AML-193 (cell line): ENCODE measurements around the gene ZFAND3.
"Not testable (repeated sequence)": the region's sequence is repeated elsewhere in the genome, so short reads cannot be mapped to it uniquely, and the experiment has no call there.

Source experiments
- DNase-seq, 2 experiments: peaks; one replicate each; lab custom pipeline; 2025; lab: John Stamatoyannopoulos, UW

ZFAND3 gene

DNA sequence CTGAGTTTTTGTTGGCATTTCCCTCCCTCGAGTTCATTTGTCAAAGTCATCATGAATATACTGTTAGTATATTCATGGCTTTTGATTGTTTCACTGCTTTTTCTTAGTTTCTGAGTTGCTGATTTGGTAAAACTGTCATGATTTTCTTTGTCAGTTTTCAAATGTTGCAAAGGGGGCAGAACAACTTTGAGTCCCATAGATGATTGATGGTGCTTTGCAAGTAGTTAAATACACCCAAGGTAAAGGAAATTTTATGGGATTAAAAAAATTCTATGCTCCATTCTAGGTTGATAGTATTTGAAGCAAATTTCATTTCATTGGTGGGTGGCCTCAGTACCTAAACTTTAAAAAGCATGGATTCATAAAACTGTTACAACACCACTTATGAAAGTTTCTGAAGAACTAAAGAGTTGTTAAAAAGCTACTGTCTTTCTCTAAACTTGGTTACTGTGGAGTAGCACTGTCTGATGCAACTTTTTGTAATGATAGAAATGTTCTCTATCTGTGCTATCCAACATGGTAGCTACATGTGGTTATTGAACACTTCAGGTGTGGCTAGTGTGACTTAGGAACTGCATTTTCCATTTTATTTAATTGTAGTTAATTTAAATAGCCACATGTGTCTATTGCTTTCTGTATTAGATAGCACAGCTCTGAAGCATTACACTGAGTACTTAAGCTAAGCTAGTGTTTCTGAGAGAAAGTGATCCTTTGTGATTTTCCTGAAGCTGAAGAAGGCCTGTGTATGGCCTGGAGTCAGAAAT, 153.6 kb downstream of the ZFAND3 start:
- no peak for DNase-seq

DNA sequence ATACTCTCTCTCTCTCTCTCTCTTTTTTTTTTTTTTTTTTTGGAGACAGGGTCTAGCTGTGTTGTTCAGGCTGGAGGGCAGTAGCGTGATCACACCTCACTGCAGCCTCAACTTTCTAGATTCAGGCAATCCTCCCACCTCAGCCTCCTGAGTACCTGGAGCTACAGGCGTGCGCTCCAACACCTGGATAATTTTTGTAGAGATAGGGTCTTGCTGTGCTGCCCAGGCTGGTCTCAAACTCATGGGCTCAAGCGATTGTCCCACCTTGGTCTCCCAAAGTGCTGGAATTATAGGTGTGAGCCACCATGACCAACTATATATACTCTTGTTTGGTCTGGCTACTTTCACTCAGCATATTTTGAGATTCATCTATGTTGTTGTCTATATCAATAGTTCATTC, 154.9 kb downstream of the ZFAND3 start:
- DNase-seq = no peak

DNA sequence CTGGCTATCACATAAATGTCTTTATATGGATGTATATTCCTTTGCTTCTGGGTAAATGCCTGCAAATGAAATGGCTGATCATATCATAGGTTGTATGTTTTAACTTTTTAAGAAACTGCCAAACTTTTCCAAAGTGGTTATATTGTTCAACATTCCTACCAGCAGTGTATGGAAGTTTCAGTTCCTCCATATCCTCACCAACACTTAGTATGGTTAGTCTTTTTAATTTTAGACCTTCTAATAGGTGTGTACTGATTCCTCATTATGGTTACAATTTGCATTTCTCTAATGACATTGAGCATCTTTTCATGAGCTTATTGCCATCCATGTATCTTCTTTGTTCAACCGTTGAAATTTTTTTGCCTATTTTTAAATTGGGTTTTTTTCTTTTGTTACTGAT, 155.4 kb downstream of the ZFAND3 start:
- no peak for DNase-seq

DNA sequence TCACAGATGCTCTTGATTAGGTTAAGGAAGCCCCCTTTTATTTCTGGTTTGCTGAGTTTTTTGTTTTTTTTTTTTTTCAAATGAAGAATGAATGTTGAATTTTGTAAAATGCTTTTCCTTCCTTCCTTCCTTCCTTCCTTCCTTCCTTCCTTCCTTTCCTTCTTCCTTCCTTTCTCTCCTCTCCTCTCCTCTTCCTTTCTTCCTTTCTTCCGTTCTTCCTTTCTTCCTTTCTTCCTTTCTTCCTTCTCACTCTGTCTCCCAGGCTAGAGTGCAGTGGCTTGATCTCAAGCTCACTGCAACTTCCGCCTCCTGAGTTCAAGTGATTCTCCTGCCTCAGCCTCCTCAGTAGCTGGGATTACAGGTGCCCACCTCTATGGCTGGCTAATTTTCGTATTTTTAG, 158.2 kb downstream of the ZFAND3 start:
- no peak for DNase-seq

DNA sequence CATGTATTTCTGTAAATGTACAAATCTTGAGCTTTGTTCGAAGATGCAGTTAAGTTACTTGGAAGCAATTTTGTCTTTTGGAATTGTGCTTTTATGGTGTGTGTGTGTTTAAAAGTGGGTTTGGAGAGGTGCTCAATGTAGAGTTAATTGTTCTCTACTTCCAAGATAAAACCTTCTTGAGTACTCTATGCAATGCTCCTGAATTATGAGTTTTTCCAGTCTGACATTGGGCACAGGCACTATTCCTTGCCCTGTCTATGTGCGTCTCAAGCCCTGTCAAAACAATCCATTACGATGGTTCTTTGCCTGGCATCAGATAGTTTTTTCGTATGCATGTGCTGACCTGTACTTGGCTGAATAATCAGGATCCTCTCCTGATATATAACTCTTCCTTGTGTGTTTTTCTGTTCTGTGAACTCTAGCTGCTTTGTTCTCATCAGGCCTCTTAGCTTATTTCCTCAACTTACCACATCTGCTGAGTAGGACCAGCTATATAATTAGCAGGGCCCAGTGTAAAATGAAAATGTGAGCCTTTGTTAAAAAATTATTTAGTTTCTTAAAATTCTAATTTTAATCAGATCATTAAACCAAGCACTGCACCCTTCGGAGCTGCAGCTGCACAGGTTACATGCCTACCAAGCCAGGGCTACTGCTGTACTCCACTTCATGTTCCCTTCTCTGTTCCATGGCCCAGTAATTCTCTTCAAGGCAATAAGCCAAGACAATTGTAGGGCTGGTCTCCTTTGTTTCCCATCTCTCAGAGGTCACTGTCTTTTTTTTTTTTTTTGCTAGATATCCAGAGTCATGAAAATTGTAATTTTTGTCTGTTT, 160.1 kb downstream of the ZFAND3 start:
- DNase-seq = no peak

DNA sequence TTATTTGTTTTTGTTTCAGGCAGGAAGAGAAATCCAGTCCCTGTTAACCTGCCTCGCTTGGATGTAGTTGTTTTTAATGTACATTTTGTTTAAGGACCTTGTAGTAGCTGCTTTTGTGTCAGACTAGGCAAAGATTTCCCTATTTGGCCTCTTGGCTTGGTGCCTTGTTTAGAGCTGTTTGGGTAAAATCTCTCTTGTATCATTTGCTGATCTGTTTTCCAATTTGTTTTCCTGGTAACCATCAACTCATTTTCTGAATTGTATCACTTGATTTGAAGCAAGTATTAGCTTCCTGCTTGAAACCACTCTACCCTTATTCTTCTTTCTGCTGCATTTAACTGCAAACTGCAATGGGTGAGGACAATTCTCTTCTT, 160.7 kb downstream of the ZFAND3 start:
- no peak for DNase-seq

DNA sequence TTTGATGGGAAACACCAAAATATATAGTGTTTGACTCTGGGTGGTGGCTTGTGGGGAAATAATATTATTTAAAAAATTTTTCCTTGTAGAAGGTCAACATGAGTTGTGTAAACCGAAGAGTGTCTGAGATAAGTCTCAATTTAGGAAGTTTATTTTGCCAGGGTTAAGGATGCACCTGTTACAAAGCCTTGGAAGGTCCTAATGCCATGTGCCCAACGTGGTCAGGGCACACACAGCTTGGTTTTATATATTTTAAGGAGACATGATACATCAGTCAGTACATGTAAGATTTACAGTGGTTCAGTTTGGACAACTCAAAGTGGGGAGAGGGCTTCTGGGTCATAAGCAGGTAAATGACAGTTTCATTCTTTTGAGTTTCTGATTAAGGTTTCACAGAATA, 162.1 kb downstream of the ZFAND3 start:
- no peak for DNase-seq

DNA sequence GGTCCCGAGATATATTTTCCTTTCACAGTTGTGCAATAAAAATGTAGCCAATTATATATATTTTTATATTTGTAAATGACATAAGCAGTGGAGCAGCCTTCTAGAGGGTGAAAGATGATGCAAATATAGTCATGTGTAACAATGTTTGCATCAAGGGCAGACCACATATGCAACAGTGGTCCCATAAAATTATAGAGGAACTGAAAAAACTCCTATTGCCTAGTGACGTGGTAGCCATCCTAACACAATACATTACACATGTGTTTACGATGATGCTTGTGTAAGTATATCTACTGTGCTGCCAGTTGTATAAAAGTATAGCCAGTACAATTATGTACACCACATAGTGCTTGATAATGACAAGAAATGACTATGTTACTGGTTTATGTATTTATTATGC, 162.8 kb downstream of the ZFAND3 start:
- DNase-seq = no peak

DNA sequence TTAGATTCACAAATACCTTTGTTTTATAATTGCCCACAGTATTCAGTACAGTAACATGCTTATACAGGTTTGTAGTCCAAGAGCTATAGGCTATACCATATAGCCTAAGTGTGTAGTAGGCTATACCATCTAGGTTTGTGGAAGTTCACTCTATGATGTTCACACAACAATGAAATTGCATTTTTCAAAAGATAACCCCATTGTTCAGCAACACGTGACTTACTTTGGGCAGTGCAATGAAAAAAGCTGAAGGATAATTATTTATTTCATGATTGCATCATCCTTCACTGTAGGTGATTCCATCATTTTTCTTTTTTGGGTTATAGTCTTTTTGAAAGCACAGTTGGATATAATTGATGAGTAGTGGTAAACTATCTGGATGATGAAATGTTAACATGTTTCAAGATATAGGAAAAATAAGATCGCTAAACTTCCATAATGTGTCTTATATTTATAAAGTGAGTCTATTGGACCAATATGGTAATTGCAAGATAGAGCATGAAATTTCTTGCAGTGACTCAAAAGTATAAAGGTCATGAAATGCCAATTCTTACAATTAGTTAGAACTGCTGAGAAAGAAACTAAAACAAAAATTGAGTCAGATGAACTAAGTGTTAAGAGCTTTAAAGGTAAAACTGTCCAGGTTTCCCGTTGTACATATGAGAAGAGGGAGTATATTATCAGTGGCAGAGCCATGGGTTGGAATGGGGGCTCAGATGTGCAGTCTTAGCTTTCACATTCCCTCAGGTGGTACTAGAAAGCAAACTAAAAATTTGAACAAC, 164.4 kb downstream of the ZFAND3 start:
- no peak for DNase-seq

DNA sequence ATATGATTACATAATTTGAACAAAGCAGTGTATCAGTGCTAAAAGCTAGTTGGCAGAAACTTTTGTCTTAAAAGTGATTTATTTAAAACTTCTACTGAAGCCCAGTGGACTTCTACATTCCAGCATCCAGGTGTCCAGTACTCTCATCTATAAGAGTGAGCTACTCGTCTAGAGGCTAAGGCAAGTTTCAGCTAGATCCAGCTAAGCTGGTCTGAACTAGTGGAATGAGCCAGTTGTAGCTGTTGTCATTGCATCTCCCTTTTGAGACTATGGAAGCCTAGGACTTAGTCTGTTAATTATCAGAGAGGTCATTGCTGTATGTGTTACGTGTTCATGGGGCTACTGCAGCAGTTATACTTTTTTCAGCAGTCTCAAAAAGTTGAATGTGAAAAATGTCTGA, 165.1 kb downstream of the ZFAND3 start:
- no peak for DNase-seq

DNA sequence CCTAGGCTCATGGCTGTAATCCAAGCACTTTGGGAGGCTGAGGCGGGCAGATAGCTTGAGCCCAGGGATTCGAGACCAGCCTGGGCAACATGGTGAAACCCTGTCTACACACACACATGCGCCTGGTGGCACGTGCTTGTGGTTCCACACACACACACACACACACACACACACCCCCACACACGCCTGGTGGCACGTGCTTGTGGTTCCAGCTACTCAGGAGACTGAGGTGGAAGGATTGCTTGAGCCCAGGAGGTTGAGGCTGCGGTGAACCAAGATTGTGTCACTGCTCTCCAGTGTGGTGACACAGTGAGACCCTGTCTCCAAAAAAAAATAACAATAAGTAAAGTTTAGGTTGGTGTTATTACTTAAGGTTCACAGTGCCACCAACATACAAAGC, 165.8 kb downstream of the ZFAND3 start:
- no peak for DNase-seq

DNA sequence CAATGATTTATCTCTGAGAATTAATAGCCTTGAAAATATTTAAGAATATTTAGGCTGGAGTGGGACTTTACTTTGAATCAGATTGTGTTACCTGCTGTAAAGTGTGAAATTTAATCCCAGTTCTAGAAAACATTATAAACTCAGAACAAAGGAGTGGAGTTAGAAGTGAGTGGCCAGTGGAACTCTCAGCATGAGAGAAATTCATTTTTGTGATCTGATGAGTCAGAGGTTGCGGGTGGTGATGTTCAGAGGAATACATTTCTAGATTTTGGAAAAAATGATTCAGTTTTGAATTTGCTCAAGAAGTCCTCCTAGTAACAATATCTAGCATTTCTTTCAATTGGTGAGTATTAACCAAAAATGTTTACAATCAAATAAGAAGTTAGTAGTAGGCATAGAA, 167.5 kb downstream of the ZFAND3 start:
- DNase-seq = no peak

DNA sequence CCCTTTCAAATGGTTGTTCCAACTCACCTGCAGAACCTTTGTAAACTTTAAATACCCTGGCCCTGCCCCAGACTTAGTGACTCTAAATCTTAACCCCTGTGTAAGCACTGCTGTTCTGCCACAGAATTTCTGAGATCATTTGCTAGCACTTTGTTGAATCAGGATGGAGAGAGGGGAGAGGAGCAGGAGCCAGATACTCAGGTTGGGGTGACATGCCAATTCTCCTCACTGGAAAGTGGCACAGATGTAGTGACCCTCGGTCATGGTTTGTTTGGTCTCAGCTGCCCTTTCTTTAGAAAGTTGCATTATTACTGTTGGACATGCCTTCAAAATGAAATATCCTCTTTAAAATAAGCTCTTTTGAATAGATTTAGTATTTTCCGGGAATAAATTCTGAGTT, 168.0 kb downstream of the ZFAND3 start:
- no peak for DNase-seq

DNA sequence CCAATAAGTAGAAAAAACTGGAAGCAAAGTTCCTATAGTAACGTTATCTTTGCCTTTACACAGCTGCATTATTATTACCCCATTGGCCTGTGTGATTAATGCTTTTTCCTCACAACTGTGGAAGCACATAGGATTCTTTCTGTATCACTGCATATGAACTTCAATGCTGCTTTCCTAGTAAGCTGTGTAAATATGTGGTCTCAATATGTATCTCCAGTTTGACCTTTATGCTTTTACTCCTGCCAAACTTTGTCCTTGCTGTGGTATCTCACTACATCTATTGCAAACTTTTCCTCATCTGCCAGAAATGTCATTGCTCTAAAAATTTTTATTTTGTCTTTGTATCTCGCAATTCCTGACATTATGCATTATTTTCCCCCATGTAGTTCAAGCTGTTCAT, 168.6 kb downstream of the ZFAND3 start:
- DNase-seq = no peak

DNA sequence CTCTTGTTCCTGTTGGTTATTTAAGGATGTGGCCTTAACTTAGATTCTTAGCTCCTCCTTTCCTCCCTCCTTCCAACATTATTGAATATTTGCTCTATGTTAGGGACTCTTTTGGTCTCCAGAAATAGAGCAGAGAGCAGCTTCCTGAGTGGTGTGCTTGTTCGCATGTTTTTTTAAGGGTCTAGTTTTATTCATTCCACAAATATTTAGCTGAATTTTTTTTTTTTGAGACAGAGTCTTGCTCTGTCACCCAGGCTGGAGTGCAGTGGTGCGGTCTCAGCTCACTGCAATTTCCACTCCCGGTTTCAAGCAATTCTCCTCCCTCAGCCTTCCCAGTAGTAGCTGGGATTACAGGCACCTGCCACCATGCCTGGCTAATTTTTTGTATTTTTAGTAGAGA, 169.2 kb downstream of the ZFAND3 start:
- no peak for DNase-seq

DNA sequence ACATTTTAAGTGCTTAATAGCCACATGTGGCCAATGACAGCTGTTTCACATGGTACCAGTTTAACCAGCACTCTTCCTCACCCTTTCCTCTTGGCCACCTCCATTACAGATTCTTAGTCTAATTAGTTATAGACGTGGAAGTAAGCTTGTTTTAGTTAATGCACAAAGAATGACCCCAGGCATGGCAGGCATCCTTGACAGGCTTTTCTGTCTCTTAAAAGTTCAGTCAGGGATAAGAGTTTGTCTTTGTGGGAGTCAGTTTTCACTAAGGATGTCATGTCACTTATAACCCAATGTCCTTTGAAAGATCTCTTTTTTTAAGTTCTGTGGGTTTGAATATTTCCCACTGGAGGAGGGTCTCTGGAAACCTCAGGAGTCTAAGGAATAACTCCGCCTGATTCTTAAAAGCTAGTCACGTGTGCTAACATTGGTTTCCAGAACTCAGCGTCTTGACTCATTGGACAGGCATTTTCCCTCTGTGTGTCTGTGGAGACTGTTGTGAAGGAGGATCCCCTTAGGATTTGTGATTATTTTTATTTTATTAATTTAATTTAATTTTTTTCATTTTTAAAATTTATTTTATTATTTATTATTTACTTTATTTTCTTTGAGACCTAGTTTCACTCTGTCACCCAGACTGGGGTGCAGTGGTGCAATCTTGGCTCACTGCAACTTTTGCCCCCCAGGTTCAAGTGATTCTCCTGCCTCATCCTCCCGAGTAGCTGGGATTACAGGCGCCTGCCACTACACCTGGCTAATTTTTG, 171.4 kb downstream of the ZFAND3 start:
- no peak for DNase-seq

DNA sequence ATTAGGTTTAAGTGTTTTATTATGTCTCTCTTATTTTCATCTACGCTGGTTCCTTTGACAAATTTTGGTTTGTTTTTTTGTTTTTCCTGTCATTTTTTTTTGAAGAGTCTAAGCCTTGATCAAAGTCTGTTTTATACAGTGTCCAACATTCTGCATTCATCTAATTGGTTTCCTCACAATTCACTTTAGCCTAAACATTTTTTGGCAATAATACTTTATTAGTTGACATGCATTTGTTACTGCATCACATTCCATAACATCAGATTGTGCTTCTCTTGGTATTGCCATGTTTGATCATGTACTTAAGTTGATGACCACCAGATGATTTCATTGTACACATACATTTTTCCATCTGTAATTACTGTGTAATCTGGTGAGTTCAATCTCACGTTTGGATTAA, 173.2 kb downstream of the ZFAND3 start:
- no peak for DNase-seq

DNA sequence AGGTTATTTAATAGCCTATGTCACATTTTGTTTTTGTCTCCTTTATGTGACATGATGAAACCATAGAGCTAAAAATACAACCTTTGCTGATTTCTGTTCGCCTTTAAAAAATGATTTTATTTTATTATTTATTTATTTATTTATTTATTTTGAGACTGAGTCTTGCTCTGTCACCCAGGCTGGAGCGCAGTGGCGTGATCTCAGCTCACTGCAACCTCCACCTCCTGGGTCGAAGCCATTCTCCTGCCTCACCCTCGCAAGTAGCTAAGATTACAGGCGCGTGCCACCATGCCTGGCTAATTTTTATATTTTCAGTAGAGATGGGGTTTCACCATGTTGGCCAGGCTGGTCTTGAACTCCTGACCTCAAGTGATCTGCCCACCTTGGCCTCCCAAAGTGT, 173.7 kb downstream of the ZFAND3 start:
- not testable (repeated sequence) for DNase-seq

DNA sequence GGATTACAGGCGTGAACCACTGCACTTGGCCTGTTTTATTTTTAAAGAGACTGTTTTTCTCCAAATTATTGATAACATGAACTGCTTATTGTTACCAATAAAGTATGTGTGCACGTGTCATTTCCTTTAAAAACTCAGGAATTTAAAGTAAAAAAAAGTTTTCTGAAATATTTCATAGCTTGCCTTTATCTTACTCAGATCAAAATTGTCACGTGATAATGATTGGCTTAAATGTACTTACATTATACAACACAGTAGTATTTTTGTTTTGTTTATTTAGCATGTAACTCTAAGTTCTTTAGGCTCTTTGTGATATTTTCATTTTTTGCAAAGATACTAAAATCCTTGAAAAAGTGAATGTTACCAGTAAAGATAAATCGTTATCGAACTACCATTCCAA, 174.1 kb downstream of the ZFAND3 start:
- DNase-seq = no peak

DNA sequence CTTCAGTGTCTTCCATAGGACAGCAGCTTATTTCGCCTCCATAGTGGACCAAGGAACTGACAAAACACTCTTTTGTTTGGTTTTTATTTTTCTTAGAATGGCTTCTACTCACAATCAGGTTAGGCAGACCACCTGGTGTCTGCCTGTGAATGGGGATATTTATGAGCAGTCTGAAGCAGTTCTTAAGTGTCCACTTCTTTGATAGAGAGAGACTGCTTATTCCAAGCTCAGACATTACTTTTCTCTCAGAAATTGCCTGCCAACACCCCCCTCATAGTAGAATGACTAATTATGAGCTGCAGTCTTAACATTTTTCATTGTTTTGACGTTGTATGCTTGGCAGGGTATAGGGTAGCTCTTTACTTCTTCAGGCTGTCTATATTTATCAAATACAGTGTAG, 174.7 kb downstream of the ZFAND3 start:
- DNase-seq = no peak

DNA sequence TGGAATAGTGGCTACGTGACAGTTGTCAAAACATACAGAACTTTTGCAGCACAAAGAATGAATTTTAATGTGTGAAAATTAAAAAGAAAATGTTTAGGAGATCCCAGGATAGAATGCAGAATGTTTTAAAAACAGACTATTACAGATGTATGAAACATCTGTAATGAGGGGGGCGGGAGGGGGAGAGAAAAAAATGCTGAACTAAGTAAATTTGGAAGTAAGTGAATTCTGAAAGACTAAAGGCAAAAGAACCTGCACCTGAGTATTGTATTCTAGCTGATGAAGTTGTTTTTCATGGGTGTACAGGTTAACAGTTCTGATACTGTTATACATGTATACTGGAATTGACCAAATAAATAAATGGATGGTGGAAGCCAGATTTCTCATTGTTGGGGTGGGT, 178.8 kb downstream of the ZFAND3 start:
- no peak for DNase-seq

DNA sequence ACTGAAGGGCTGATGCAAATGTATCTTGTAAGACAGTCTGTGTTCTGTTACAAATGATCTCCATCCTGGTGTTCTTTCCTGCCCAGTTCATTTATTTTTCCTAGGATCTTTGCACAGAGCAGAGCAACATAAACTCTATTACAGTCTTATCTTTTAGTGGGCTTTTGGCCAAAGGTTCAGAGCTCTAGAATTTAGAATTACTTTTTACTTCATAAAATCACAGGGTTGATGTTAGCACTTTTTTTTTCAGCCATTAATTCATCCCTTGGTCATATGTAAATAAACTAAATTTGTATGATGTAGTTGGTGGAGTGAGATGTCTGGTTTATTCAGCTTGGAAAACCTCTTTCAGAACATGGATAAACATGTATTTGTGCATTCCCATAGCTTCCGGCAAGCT, 181.9 kb downstream of the ZFAND3 start:
- DNase-seq = no peak
